ENCODE measurements around the gene ERCC5. TPM values are rescaled to one million over a fixed set of nuclear protein-coding genes. Genes with fewer than 3 reads are reported as not detected.
A peak's percentile ranks its signal among the peaks of the same experiment; 100 is the strongest.

Gene ERCC5
- total RNA-seq, 2 experiments from 2014 or later, result 53.6 to 63.5 TPM

- Mint-ChIP-seq H3K4me3 (no peak overlapping the region), H3K27ac (no peak overlapping the region), H3K9me3 (no peaks in the 10 kb centered on the region), H3K27me3 (no peaks in the 10 kb centered on the region), H3K4me1 (ENCODE audit: low read depth) (peaks cover 26% of the 10 kb centered on the region), H3K36me3 (peaks cover 45% of the 10 kb centered on the region)
- intact Hi-C loops (cut with micrococcal nuclease), result no loop called here
- ChIA-PET CTCF (interaction anchor here (0.6 to 2.1 kb wide), 35 partner anchors 8 to 1727 kb away, joined by 3 to 24 read pairs (median 4); partner anchors contain the start of gene ERCC5), POLR2A (no interaction called here)
- DNase-seq, result peak; percentile 57
These were observed 25.0 kb downstream of the ERCC5 start for GRCh38 chr13:102870677-102871415.

- intact Hi-C loops (cut with micrococcal nuclease), result loop anchor here (2.0 kb wide), 1 partner anchor 25 kb away; the partner anchor contains the start of gene ERCC5
- Mint-ChIP-seq H3K27ac (no peak overlapping the region), H3K4me3 (no peak overlapping the region), H3K9me3 (no peaks in the 10 kb centered on the region), H3K36me3 (peaks cover 45% of the 10 kb centered on the region), H3K27me3 (no peaks in the 10 kb centered on the region), H3K4me1 (ENCODE audit: low read depth) (peaks cover 26% of the 10 kb centered on the region)
- POLR2A ChIA-PET, result no interaction called here
- CTCF ChIA-PET, result interaction anchor here (0.9 kb wide), 1 partner anchor 13 kb away, joined by 3 read pairs; no protein-coding TSS in a partner anchor
- no peak for DNase-seq
These were observed 26.3 kb downstream of the ERCC5 start for GRCh38 chr13:102872131-102872530.

- ChIA-PET POLR2A (no interaction called here), CTCF (interaction anchor here (0.9 kb wide), 1 partner anchor 13 kb away, joined by 3 read pairs; no protein-coding TSS in a partner anchor)
- intact Hi-C loops (cut with micrococcal nuclease), result loop anchor here (2.0 kb wide), 1 partner anchor 26 kb away; the partner anchor contains the start of gene ERCC5
- H3K4me3 Mint-ChIP-seq, result no peak overlapping the region
- no peak for DNase-seq
- peaks cover 26% of the 10 kb centered on the region for H3K4me1 Mint-ChIP-seq (ENCODE audit: low read depth)
- H3K36me3 Mint-ChIP-seq, result peaks cover 41% of the 10 kb centered on the region
- H3K27me3 Mint-ChIP-seq, result no peaks in the 10 kb centered on the region
- H3K27ac Mint-ChIP-seq, result no peak overlapping the region
- H3K9me3 Mint-ChIP-seq, result no peaks in the 10 kb centered on the region
These were observed 26.7 kb downstream of the ERCC5 start for GRCh38 chr13:102872531-102872930.

GRCh38 chr13:102873653-102874052 is 27.8 kb downstream of the ERCC5 start:
- H3K36me3 Mint-ChIP-seq, result peaks cover 33% of the 10 kb centered on the region
- ChIA-PET POLR2A (no interaction called here), CTCF (no interaction called here)
- no peak overlapping the region for H3K27ac Mint-ChIP-seq
- H3K4me3 Mint-ChIP-seq, result no peak overlapping the region
- intact Hi-C loops (cut with micrococcal nuclease), result loop anchor here (2.0 kb wide), 1 partner anchor 27 kb away; the partner anchor contains the start of gene ERCC5
- no peaks in the 10 kb centered on the region for H3K9me3 Mint-ChIP-seq
- H3K27me3 Mint-ChIP-seq, result no peaks in the 10 kb centered on the region
- H3K4me1 Mint-ChIP-seq (ENCODE audit: low read depth), result peaks cover 26% of the 10 kb centered on the region
- no peak for DNase-seq

- Mint-ChIP-seq H3K36me3 (peaks cover 30% of the 10 kb centered on the region), H3K27ac (no peak overlapping the region), H3K27me3 (no peaks in the 10 kb centered on the region), H3K9me3 (no peaks in the 10 kb centered on the region), H3K4me1 (ENCODE audit: low read depth) (peaks cover 19% of the 10 kb centered on the region), H3K4me3 (no peak overlapping the region)
- ChIA-PET POLR2A (no interaction called here), CTCF (no interaction called here)
- DNase-seq, result no peak
- intact Hi-C loops (cut with micrococcal nuclease), result no loop called here
These were observed 29.4 kb downstream of the ERCC5 start for GRCh38 chr13:102875256-102875655.

- CTCF ChIA-PET, result interaction anchor here (0.9 kb wide), 1 partner anchor 28 kb away, joined by 4 read pairs; no protein-coding TSS in a partner anchor
- no peaks in the 10 kb centered on the region for H3K27me3 Mint-ChIP-seq
- H3K4me3 Mint-ChIP-seq, result no peak overlapping the region
- POLR2A ChIA-PET, result no interaction called here
- intact Hi-C loops (cut with micrococcal nuclease), result no loop called here
- H3K27ac Mint-ChIP-seq, result no peak overlapping the region
- peaks cover 25% of the 10 kb centered on the region for H3K36me3 Mint-ChIP-seq
- H3K4me1 Mint-ChIP-seq (ENCODE audit: low read depth), result peaks cover 10% of the 10 kb centered on the region
- H3K9me3 Mint-ChIP-seq, result no peaks in the 10 kb centered on the region
- DNase-seq, result no peak
These were observed 31.5 kb downstream of the ERCC5 start for GRCh38 chr13:102877303-102877702.

- no peaks in the 10 kb centered on the region for H3K9me3 Mint-ChIP-seq
- H3K27ac Mint-ChIP-seq, result no peak overlapping the region
- ChIA-PET POLR2A (no interaction called here), CTCF (interaction anchor here (0.9 kb wide), 1 partner anchor 8 kb away, joined by 6 read pairs; no protein-coding TSS in a partner anchor)
- H3K4me1 Mint-ChIP-seq (ENCODE audit: low read depth), result no peaks in the 10 kb centered on the region
- peaks cover 19% of the 10 kb centered on the region for H3K36me3 Mint-ChIP-seq
- intact Hi-C loops (cut with micrococcal nuclease), result no loop called here
- no peaks in the 10 kb centered on the region for H3K27me3 Mint-ChIP-seq
- DNase-seq, result no peak
- no peak overlapping the region for H3K4me3 Mint-ChIP-seq
These were observed 32.6 kb downstream of the ERCC5 start for GRCh38 chr13:102878481-102878880.

- Mint-ChIP-seq H3K4me3 (no peak overlapping the region), H3K36me3 (peaks cover 13% of the 10 kb centered on the region), H3K27ac (no peak overlapping the region), H3K4me1 (ENCODE audit: low read depth) (no peaks in the 10 kb centered on the region), H3K27me3 (no peaks in the 10 kb centered on the region), H3K9me3 (no peaks in the 10 kb centered on the region)
- DNase-seq, result no peak
- ChIA-PET POLR2A (no interaction called here), CTCF (interaction anchor here (2.3 kb wide), 1 partner anchor 10 kb away, joined by 16 read pairs; no protein-coding TSS in a partner anchor)
- intact Hi-C loops (cut with micrococcal nuclease), result no loop called here
These were observed 34.1 kb downstream of the ERCC5 start for GRCh38 chr13:102879793-102880499.

GRCh38 chr13:102881819-102882686 is 36.2 kb downstream of the ERCC5 start:
- Mint-ChIP-seq H3K4me3 (no peak overlapping the region), H3K27ac (no peak overlapping the region), H3K4me1 (ENCODE audit: low read depth) (no peaks in the 10 kb centered on the region), H3K36me3 (no peaks in the 10 kb centered on the region), H3K27me3 (no peaks in the 10 kb centered on the region), H3K9me3 (no peaks in the 10 kb centered on the region)
- ChIA-PET POLR2A (no interaction called here), CTCF (no interaction called here)
- no peak for DNase-seq
- intact Hi-C loops (cut with micrococcal nuclease), result no loop called here

- ChIA-PET CTCF (no interaction called here), POLR2A (interaction anchor here (0.7 kb wide), 1 partner anchor 93 kb away, joined by 3 read pairs; no protein-coding TSS in a partner anchor)
- no peak for DNase-seq
- Mint-ChIP-seq H3K27ac (no peak overlapping the region), H3K36me3 (no peaks in the 10 kb centered on the region), H3K4me1 (ENCODE audit: low read depth) (no peaks in the 10 kb centered on the region), H3K27me3 (no peaks in the 10 kb centered on the region), H3K9me3 (no peaks in the 10 kb centered on the region), H3K4me3 (no peak overlapping the region)
- intact Hi-C loops (cut with micrococcal nuclease), result no loop called here
These were observed 46.7 kb downstream of the ERCC5 start for GRCh38 chr13:102892503-102892902.

- ChIA-PET POLR2A (no interaction called here), CTCF (interaction anchor here (0.6 to 1.0 kb wide), 2 partner anchors 28 to 331 kb away, joined by 3 read pairs; no protein-coding TSS in a partner anchor)
- Mint-ChIP-seq H3K9me3 (no peaks in the 10 kb centered on the region), H3K4me1 (ENCODE audit: low read depth) (no peaks in the 10 kb centered on the region), H3K4me3 (no peak overlapping the region), H3K27me3 (no peaks in the 10 kb centered on the region), H3K27ac (no peak overlapping the region), H3K36me3 (no peaks in the 10 kb centered on the region)
- intact Hi-C loops (cut with micrococcal nuclease), result no loop called here
- DNase-seq, result no peak
These were observed 51.7 kb downstream of the ERCC5 start for GRCh38 chr13:102897371-102898138.

Measured in activated CD4-positive, alpha-beta memory T cell treated with anti-CD3 and anti-CD28 coated beads for 36 hours (primary cell).